Activated B cell treated with CpG ODN at 0.5 μM for 24 hours (primary cell): ENCODE data around the gene IQCF2. TPM values are rescaled to one million over a fixed set of nuclear protein-coding genes. Genes with fewer than 3 reads are reported as not detected.

Experiments
- ATAC-seq: fragments of 200-7000 bp; cut with Tn5 transposase; one replicate; pipeline ENCODE4 v1.10.0; 2021; ENCODE audit warnings: low read depth, mild to moderate bottlenecking, moderate library complexity
- CTCF ChIA-PET: fragments of 350-600 bp; sonication (Branson Sonifier 250); formaldehyde crosslinking; loops from one replicate; lab custom pipeline; 2021; ENCODE audit warnings: antibody characterized with exemption; lab: Charles Lee
- POLR2A ChIA-PET: fragments of 350-600 bp; sonication (Branson Sonifier 250); formaldehyde crosslinking; loops from one replicate; lab custom pipeline; 2021; ENCODE audit warnings: antibody characterized with exemption; lab: Charles Lee
- DNase-seq: peaks from one replicate; pipeline ENCODE4 v3.0.0; 2022
- H3K27ac Mint-ChIP-seq: one replicate; pipeline ENCODE4 v1.8.0; 2020; ENCODE audit warnings: mixed read lengths
- H3K27me3 Mint-ChIP-seq: one replicate; pipeline ENCODE4 v1.8.0; 2021; ENCODE audit warnings: mixed read lengths
- H3K36me3 Mint-ChIP-seq: one replicate; pipeline ENCODE4 v1.8.0; 2021; ENCODE audit warnings: low read depth, mixed read lengths
- H3K4me1 Mint-ChIP-seq: one replicate; pipeline ENCODE4 v1.8.0; 2021; ENCODE audit warnings: mixed read lengths
- H3K4me3 Mint-ChIP-seq: one replicate; pipeline ENCODE4 v1.8.0; 2020; ENCODE audit warnings: mild to moderate bottlenecking, mixed read lengths
- H3K9me3 Mint-ChIP-seq: one replicate; pipeline ENCODE4 v1.8.0; 2020; ENCODE audit warnings: mixed read lengths
- intact Hi-C: fragments of 100-400 bp; cut with micrococcal nuclease; formaldehyde crosslinking; loops from one replicate; pipeline ENCODE4 v1.15.1; 2024
- total RNA-seq: library from RNA; stranded (reverse); gene quantifications from 2 replicates; pipeline ENCODE4 v1.2.3, GENCODE V29; 2022
- TF ChIP-seq, protein P1 (sequence below): fragments of 200-600 bp; IDR thresholded peaks from one replicate; pipeline ENCODE4 v1.8.0; 2022; ENCODE audit warnings: antibody characterized with exemption, mild to moderate bottlenecking

Gene IQCF2
- total RNA-seq, 1 donor from 2014 or later: not detected

DNA sequence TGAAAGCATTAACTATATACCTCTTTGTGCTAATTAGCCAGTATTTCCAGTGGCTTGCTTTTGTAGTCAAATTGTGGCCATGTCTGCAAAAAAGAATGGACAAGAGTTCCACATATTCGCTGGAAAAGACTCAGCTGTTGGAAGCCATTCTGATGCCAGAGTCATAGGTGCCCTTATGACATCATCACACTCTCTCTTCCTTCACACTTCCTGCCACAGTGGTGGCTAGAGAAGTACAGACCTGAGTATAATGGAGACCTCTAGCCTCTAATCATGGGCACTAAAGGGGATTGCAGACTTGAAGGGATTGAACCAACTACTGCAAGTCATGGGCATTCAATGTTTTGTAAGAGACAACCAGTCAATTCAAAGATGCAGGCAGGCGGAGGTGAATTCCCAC, 44.0 kb upstream of the IQCF2 start:
- no peak for DNase-seq
- TF ChIP-seq, protein P1, sequence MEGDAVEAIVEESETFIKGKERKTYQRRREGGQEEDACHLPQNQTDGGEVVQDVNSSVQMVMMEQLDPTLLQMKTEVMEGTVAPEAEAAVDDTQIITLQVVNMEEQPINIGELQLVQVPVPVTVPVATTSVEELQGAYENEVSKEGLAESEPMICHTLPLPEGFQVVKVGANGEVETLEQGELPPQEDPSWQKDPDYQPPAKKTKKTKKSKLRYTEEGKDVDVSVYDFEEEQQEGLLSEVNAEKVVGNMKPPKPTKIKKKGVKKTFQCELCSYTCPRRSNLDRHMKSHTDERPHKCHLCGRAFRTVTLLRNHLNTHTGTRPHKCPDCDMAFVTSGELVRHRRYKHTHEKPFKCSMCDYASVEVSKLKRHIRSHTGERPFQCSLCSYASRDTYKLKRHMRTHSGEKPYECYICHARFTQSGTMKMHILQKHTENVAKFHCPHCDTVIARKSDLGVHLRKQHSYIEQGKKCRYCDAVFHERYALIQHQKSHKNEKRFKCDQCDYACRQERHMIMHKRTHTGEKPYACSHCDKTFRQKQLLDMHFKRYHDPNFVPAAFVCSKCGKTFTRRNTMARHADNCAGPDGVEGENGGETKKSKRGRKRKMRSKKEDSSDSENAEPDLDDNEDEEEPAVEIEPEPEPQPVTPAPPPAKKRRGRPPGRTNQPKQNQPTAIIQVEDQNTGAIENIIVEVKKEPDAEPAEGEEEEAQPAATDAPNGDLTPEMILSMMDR: no peak
- no peaks in the 10 kb centered on the region for H3K36me3 Mint-ChIP-seq
- intact Hi-C loops: no loop called here
- ATAC-seq: no peak
- ChIA-PET POLR2A (no interaction called here), CTCF (no interaction called here)
- H3K27me3 Mint-ChIP-seq: peaks cover 38% of the 10 kb centered on the region
- no peaks in the 10 kb centered on the region for H3K4me1 Mint-ChIP-seq
- no peak overlapping the region for H3K4me3 Mint-ChIP-seq
- no peak overlapping the region for H3K27ac Mint-ChIP-seq
- no peaks in the 10 kb centered on the region for H3K9me3 Mint-ChIP-seq

DNA sequence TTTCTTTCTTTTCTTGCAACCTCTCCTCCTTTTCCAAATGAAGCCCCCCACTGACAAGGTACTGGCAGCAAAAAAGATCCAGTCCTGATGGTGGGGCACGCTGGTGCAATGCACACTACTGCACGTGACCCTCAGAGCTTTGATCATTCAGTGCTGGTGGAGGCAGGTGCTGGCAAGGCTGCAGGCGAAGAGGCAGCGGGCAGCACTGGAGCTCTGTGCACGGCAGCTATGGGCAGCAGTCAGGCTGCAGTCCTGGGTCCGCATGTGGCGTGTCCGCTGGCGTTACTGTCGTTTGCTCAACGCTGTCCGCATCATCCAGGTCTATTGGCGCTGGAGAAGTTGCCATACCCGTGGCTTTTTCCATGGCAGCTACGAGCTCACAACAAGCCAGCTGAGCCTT, 42.3 kb upstream of the IQCF2 start:
- DNase-seq: no peak
- Mint-ChIP-seq H3K4me1 (no peaks in the 10 kb centered on the region), H3K27ac (no peak overlapping the region), H3K27me3 (peaks cover 47% of the 10 kb centered on the region), H3K9me3 (no peaks in the 10 kb centered on the region), H3K36me3 (no peaks in the 10 kb centered on the region), H3K4me3 (no peak overlapping the region)
- ATAC-seq: no peak
- ChIA-PET POLR2A (no interaction called here), CTCF (interaction anchor here (1.5 kb wide), 1 partner anchor 19 kb away, joined by 5 read pairs; no protein-coding TSS in a partner anchor)
- intact Hi-C loops: no loop called here
- TF ChIP-seq, protein P1: no peak

DNA sequence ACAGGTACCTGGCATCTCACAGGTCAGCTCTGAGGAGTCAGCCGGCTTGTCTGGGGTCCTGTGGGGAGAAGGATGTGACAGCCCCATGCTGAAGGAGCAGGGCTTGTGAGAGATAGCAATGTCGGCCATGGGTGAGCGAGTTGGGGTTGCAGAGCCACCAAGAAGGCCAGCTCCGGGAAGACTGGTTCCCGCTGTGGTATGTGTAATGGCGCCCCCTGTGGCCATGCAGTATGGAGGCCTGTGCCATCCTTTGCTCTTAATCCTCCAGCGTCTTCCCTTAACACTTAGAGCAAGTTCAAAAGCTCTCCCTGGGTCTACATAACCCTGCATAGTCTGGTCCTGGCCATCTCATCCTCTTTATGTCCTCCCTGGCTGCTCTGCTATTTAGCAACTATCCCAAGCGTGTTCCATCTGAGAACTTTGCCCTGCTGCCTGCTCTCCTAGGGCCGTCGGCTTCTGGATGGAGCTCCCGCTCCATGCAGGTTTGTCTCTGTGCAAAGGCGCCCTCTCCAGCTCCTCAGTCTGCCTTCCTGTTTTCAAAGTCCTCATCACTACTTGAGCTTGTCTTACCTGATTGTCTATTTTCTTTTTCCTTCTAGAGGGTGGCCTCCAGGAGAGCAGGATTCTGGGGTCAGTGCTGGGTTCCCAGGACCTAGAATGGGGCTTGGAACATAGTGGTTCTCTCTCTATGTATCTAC, 41.6 kb upstream of the IQCF2 start:
- intact Hi-C loops: no loop called here
- no peaks in the 10 kb centered on the region for H3K9me3 Mint-ChIP-seq
- DNase-seq (no peak), ATAC-seq (no peak)
- peaks cover 44% of the 10 kb centered on the region for H3K27me3 Mint-ChIP-seq
- H3K36me3 Mint-ChIP-seq: no peaks in the 10 kb centered on the region
- no peak overlapping the region for H3K4me3 Mint-ChIP-seq
- H3K4me1 Mint-ChIP-seq: no peaks in the 10 kb centered on the region
- POLR2A ChIA-PET: no interaction called here
- TF ChIP-seq, protein P1: no peak
- no peak overlapping the region for H3K27ac Mint-ChIP-seq
- CTCF ChIA-PET: interaction anchor here (1.5 kb wide), 1 partner anchor 20 kb away, joined by 5 read pairs; no protein-coding TSS in a partner anchor

DNA sequence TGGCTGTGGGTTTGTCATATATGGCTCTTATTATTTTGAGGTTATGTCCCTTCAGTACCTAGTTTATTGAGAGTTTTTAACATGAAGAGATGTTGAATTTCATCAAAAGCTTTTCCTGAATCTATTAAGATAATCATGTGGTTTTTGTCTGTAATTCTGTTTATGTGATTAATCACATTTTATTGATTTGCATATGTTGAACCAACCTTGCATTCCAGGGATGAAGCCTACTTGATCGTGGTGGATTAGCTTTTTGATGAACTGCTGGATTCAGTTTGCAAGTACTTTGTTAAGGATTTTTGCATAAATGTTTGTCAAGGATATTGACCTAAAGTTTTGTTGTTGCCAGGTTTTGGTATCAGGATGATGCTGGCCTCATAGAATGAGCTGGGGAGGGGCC, 33.1 kb upstream of the IQCF2 start:
- ChIA-PET CTCF (no interaction called here), POLR2A (no interaction called here)
- TF ChIP-seq, protein P1: no peak
- Mint-ChIP-seq H3K27ac (no peak overlapping the region), H3K27me3 (peaks cover 12% of the 10 kb centered on the region), H3K4me3 (no peak overlapping the region), H3K9me3 (peaks cover 10% of the 10 kb centered on the region), H3K36me3 (no peaks in the 10 kb centered on the region), H3K4me1 (no peaks in the 10 kb centered on the region)
- no peak for ATAC-seq
- intact Hi-C loops: no loop called here
- no peak for DNase-seq

DNA sequence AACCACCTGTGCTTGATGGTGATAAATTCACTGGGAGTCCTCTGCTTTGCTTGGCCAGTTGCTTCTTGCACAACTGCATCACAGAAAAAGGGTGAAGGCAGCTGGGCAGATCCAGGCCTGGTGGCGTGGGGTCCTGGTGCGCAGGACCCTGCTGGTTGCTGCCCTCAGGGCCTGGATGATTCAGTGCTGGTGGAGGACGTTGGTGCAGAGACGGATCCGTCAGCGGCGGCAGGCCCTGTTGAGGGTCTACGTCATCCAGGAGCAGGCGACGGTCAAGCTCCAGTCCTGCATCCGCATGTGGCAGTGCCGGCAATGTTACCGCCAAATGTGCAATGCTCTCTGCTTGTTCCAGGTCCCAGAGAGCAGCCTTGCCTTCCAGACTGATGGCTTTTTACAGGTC, 31.1 kb upstream of the IQCF2 start:
- Mint-ChIP-seq H3K27ac (no peak overlapping the region), H3K27me3 (peaks cover 19% of the 10 kb centered on the region), H3K4me3 (no peak overlapping the region), H3K9me3 (peaks cover 10% of the 10 kb centered on the region), H3K36me3 (no peaks in the 10 kb centered on the region), H3K4me1 (no peaks in the 10 kb centered on the region)
- TF ChIP-seq, protein P1: no peak
- ChIA-PET POLR2A (no interaction called here), CTCF (no interaction called here)
- ATAC-seq: no peak
- intact Hi-C loops: no loop called here
- DNase-seq: no peak
